Upper lobe of left lung (tissue), 4 donors: ENCODE measurements around the gene KCNIP4.

Experiments
- CTCF ChIP-seq, 6 experiments: fragments of 450-650 bp in 4 of 6; fragments of 200-600 bp in 2 of 6; sonication (generic) in 2 of 6; IDR thresholded peaks; one replicate each; pipeline ENCODE4 v1.5.1; 2016 to 2019; ENCODE audit warnings: antibody characterized with exemption in 6 of 6
- POLR2A ChIP-seq, 4 donors: fragments of 450-650 bp; IDR thresholded peaks; one replicate each; pipeline ENCODE4 v1.5.1; 2016 to 2017; ENCODE audit warnings: antibody characterized with exemption in 4 of 4, mild to moderate bottlenecking in 2 of 4

- TF ChIP-seq CTCF (IDR thresholded peaks at IDR 0.05) = peak in 5 of 6 experiments; percentile 36 to 58 (median 51)
- TF ChIP-seq POLR2A (IDR thresholded peaks at IDR 0.05) = no peak
Measured at GRCh38 chr4:21768349-21769310, 179.9 kb downstream of the KCNIP4 start.
